ENCODE data around the gene ZNF648.

DNA sequence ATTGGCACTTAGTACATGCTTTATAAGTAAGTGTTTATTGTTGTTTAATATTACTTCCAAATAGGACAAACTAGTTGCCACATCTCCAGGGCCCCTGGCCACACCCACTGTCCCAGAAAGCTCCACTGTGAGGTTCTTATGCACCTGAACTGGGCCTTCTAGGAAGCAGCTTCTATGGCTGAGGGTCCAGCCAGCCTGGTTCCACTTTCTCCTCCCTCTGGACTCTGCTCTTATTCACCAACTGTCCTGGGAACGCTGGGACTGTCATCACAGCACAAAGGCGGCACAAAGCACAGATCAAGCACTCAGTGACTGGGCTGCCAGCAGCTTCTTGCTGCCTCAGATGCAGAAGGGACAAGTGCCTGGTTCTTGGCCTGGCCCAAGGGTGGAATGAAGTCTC is 29.6 kb upstream of the ZNF648 start:
- TF ChIP-seq, protein P1, sequence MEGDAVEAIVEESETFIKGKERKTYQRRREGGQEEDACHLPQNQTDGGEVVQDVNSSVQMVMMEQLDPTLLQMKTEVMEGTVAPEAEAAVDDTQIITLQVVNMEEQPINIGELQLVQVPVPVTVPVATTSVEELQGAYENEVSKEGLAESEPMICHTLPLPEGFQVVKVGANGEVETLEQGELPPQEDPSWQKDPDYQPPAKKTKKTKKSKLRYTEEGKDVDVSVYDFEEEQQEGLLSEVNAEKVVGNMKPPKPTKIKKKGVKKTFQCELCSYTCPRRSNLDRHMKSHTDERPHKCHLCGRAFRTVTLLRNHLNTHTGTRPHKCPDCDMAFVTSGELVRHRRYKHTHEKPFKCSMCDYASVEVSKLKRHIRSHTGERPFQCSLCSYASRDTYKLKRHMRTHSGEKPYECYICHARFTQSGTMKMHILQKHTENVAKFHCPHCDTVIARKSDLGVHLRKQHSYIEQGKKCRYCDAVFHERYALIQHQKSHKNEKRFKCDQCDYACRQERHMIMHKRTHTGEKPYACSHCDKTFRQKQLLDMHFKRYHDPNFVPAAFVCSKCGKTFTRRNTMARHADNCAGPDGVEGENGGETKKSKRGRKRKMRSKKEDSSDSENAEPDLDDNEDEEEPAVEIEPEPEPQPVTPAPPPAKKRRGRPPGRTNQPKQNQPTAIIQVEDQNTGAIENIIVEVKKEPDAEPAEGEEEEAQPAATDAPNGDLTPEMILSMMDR (IDR thresholded peaks at IDR 0.05) = no peak
- no peak for TF ChIP-seq ZFX (IDR thresholded peaks at IDR 0.05; ENCODE audit: borderline replicate concordance)

All from 22Rv1 (cell line).